K562 (cell line): ENCODE results near the gene ZNF490. TPM values are rescaled to one million over a fixed set of nuclear protein-coding genes. Genes with fewer than 3 reads are reported as not detected.

Source experiments
- ATAC-seq: fragments of 200-7000 bp; cut with Tn5 transposase; 3 replicates; pipeline ENCODE4 v1.9.1; 2020; ENCODE audit warnings: moderate library complexity
- BruUV-seq: library from RNA; stranded (reverse); fragments of 400-500 nt; replicated peaks from 2 replicates; lab custom pipeline; 2021; lab: Mats Ljungman, UMichigan
- CTCF ChIA-PET: fragments of 300-600 bp; formaldehyde crosslinking; extraction: SDS; loops from one replicate; lab custom pipeline; 2021; ENCODE audit warnings: low intra/inter-chr PET ratio; lab: Yijun Ruan, JAX
- POLR2A ChIA-PET: fragments of 300-600, 350-650 bp; sonication (Branson Sonifier 250); formaldehyde crosslinking; extraction: SDS; loops from one replicate; lab custom pipeline; 2021; ENCODE audit warnings: antibody characterized with exemption, inconsistent platforms; lab: Yijun Ruan, JAX
- DNase-seq, 4 experiments: peaks; one replicate each; pipeline versions ENCODE4 v3.0.0 to v3.0.0-alpha.2; 2011 to 2018; ENCODE audit warnings: low spot score in 3 of 4, mixed read lengths in 3 of 4; ENCODE audit errors: extremely low read depth in 1 of 4
- FAIRE-seq: peaks from 2 replicates; lab custom pipeline; 2011; peaks lifted over from hg19 to GRCh38; lab: Jason Lieb, UNC
- H2AFZ ChIP-seq: 2 replicates; pipeline ENCODE4 v1.6.0; 2011; ENCODE audit warnings: low read depth, low read length, control low read depth, inconsistent platforms
- H3K27ac ChIP-seq: fragments of 200-600 bp; 3 replicates; pipeline ENCODE4 v1.8.0; 2011; ENCODE audit warnings: low read depth, mild to moderate bottlenecking, control low read depth, inconsistent platforms, low read length, moderate library complexity, mixed read lengths; ENCODE audit errors: extremely low read depth
- H3K27me3 ChIP-seq, 2 experiments: fragments of 300-600 bp in 1 of 2; 2 replicates in 1 of 2; 3 replicates in 1 of 2; pipeline versions ENCODE4 v1.6.0 to v1.8.0; 2011; ENCODE audit warnings: inconsistent platforms in 2 of 2, low read length in 2 of 2, mild to moderate bottlenecking in 1 of 2, mixed read lengths in 1 of 2, moderate library complexity in 1 of 2; ENCODE audit not compliant: control insufficient read depth in 2 of 2, insufficient read depth in 2 of 2
- H3K36me3 ChIP-seq: fragments of 300-600 bp; 3 replicates; pipeline ENCODE4 v1.8.0; 2011; ENCODE audit warnings: mild to moderate bottlenecking, low read length, inconsistent platforms; ENCODE audit not compliant: control insufficient read depth, insufficient read depth
- H3K4me1 ChIP-seq, 2 experiments: fragments of 200-600 bp in 1 of 2; replicated peaks in 1 of 2; 2 replicates in 1 of 2; 3 replicates in 1 of 2; pipeline versions ENCODE4 v1.5.1 to v1.8.0; 2011; ENCODE audit warnings: inconsistent platforms in 2 of 2, low read length in 2 of 2, mild to moderate bottlenecking in 1 of 2, mixed read lengths in 1 of 2, moderate library complexity in 1 of 2; ENCODE audit not compliant: control insufficient read depth in 2 of 2, insufficient read depth in 2 of 2
- H3K4me2 ChIP-seq: 2 replicates; pipeline ENCODE4 v1.6.1; 2011; ENCODE audit warnings: low read length, control low read depth, inconsistent platforms, mixed read lengths; ENCODE audit not compliant: insufficient read depth
- H3K4me3 ChIP-seq: fragments of 200-600 bp; sonication (generic), shearing (Covaris generic); 2 replicates; pipeline ENCODE4 v1.5.1; 2016; ENCODE audit warnings: control low read depth, inconsistent platforms
- H3K79me2 ChIP-seq: fragments of 200-600 bp; 3 replicates; pipeline ENCODE4 v1.8.0; 2011; ENCODE audit warnings: low read length, inconsistent platforms; ENCODE audit not compliant: control insufficient read depth, insufficient read depth
- H3K9ac ChIP-seq, 2 experiments: 2 replicates each; pipeline versions ENCODE4 v1.6.0 to v1.6.1; 2011; ENCODE audit warnings: low read depth in 2 of 2, low read length in 2 of 2, control low read depth in 1 of 2, inconsistent platforms in 1 of 2, mild to moderate bottlenecking in 1 of 2, mixed read lengths in 1 of 2; ENCODE audit not compliant: insufficient read depth in 1 of 2
- H3K9me1 ChIP-seq: one replicate; pipeline ENCODE4 v1.6.0; 2011; ENCODE audit warnings: inconsistent platforms, mild to moderate bottlenecking, low read length, moderate library complexity; ENCODE audit not compliant: control insufficient read depth, insufficient read depth
- H3K9me3 ChIP-seq: replicated peaks from 2 replicates; pipeline ENCODE4 v1.5.1; 2011; ENCODE audit warnings: low read depth, low read length, inconsistent platforms; ENCODE audit not compliant: control insufficient read depth, insufficient read depth
- H4K20me1 ChIP-seq: replicated peaks from 2 replicates; pipeline ENCODE4 v1.6.1; 2011; ENCODE audit warnings: low read length, inconsistent platforms, mixed read lengths; ENCODE audit not compliant: control insufficient read depth, insufficient read depth
- CREB1 ChIP-seq, 2 experiments: sonication (generic) in 1 of 2; formaldehyde crosslinking in 1 of 2; IDR thresholded peaks; 2 replicates each; pipeline versions ENCODE4 v1.6.1 to v1.8.0; 2012 to 2022; ENCODE audit warnings: inconsistent platforms in 1 of 2, mild to moderate bottlenecking in 1 of 2, missing genetic modification reagents in 1 of 2, moderate library complexity in 1 of 2
- ERF ChIP-seq: fragments of 450-650 bp; formaldehyde crosslinking; IDR thresholded peaks from 2 replicates; pipeline ENCODE4 v1.4.0; 2020; ENCODE audit warnings: mild to moderate bottlenecking, mixed read lengths
- IRF2 ChIP-seq: sonication (generic); formaldehyde crosslinking; IDR thresholded peaks from 2 replicates; pipeline ENCODE4 v1.8.1; 2022; ENCODE audit warnings: mild to moderate bottlenecking, missing genetic modification reagents
- KLF6 ChIP-seq: fragments of 250-450 bp; sonication (Bioruptor Pico); IDR thresholded peaks from 2 replicates; pipeline ENCODE4 v1.4.0; 2020; ENCODE audit warnings: mild to moderate bottlenecking, moderate library complexity, borderline replicate concordance
- MAX ChIP-seq: sonication (generic); formaldehyde crosslinking; IDR thresholded peaks from 2 replicates; pipeline ENCODE4 v1.9.0; 2022; ENCODE audit warnings: mild to moderate bottlenecking, missing genetic modification reagents
- MAZ ChIP-seq, 2 experiments: fragments of 450-650 bp in 1 of 2; sonication (generic) in 1 of 2; formaldehyde crosslinking; IDR thresholded peaks in 1 of 2; conservative IDR thresholded peaks in 1 of 2; 2 replicates each; pipeline versions ENCODE4 v1.4.0 to v1.5.0; 2020; ENCODE audit warnings: mild to moderate bottlenecking in 1 of 2, missing genetic modification reagents in 1 of 2
- NFE2 ChIP-seq: IDR thresholded peaks from 2 replicates; pipeline ENCODE4 v1.6.1; 2014; ENCODE audit warnings: antibody characterized with exemption, low read depth
- NR1H2 ChIP-seq: sonication (generic); formaldehyde crosslinking; IDR thresholded peaks from 2 replicates; pipeline ENCODE4 v1.4.0; 2020; ENCODE audit warnings: mild to moderate bottlenecking, missing genetic modification reagents
- RHOXF2B ChIP-seq: fragments of 250-450 bp; sonication (Bioruptor Pico); conservative IDR thresholded peaks from 2 replicates; pipeline ENCODE4 v1.5.1; 2021
- SAFB ChIP-seq: fragments of 200-400 bp; formaldehyde crosslinking; IDR thresholded peaks from 2 replicates; pipeline ENCODE4 v1.6.1; 2017; ENCODE audit warnings: low read depth, low read length, borderline replicate concordance
- SETDB1 ChIP-seq: IDR thresholded peaks from one replicate; pipeline ENCODE4 v1.6.1; 2012; ENCODE audit warnings: low read length, control low read depth, inconsistent platforms
- SIN3A ChIP-seq, 2 experiments: fragments of 150-350 bp in 1 of 2; IDR thresholded peaks; 2 replicates each; pipeline ENCODE4 v1.6.1; 2011 to 2016; ENCODE audit warnings: borderline replicate concordance in 2 of 2, low read depth in 2 of 2, low read length in 2 of 2, mild to moderate bottlenecking in 2 of 2, moderate library complexity in 2 of 2; ENCODE audit not compliant: control insufficient read depth in 1 of 2
- SRF ChIP-seq, 2 experiments: fragments of 250-450, 450-650 bp in 1 of 2; sonication (Bioruptor Pico) in 1 of 2; sonication (generic) in 1 of 2; formaldehyde crosslinking; IDR thresholded peaks; 2 replicates each; pipeline versions ENCODE4 v1.5.0 to v1.5.1; 2020 to 2022; ENCODE audit warnings: mild to moderate bottlenecking in 1 of 2, missing genetic modification reagents in 1 of 2
- TBP ChIP-seq: optimal IDR thresholded peaks from 2 replicates; pipeline ENCODE3; 2011; ENCODE audit warnings: low read depth, low read length, improper control_type of control experiment
- WHSC1 ChIP-seq: IDR thresholded peaks from one replicate; pipeline ENCODE4 v1.6.1; 2012; ENCODE audit warnings: low read length, control low read depth, inconsistent platforms
- ZBTB5 ChIP-seq: fragments of 450-650 bp; IDR thresholded peaks from 2 replicates; pipeline ENCODE4 v1.6.1; 2017; ENCODE audit warnings: antibody characterized with exemption
- ZNF212 ChIP-seq: fragments of 450-650 bp; formaldehyde crosslinking; IDR thresholded peaks from 2 replicates; pipeline ENCODE4 v1.4.0; 2020; ENCODE audit warnings: mild to moderate bottlenecking
- ZNF347 ChIP-seq: fragments of 450-650 bp; formaldehyde crosslinking; IDR thresholded peaks from 2 replicates; pipeline ENCODE4 v1.4.0; 2020; ENCODE audit warnings: low read depth, mild to moderate bottlenecking, moderate library complexity
- ZNF707 ChIP-seq: fragments of 250-450 bp; sonication (Bioruptor Pico); conservative IDR thresholded peaks from 2 replicates; pipeline ENCODE4 v1.8.0; 2022; ENCODE audit warnings: inconsistent platforms, mild to moderate bottlenecking, moderate library complexity
- WGBS: fragments of 100-300 bp; shearing (Covaris generic); methylation state at CpG from one replicate; pipeline ENCODE4 v1.1.6; 2016; ENCODE audit warnings: low coverage, mixed read lengths; ENCODE audit not compliant: insufficient coverage; ENCODE audit errors: missing lambda C conversion rate; 5-methylcytosine and 5-hydroxymethylcytosine counted together
- in situ Hi-C: fragments of 300-500 bp; cut with MboI; formaldehyde crosslinking; loops from 4 replicates; pipeline ENCODE4 v1.15.0; 2018; ENCODE audit warnings: inconsistent platforms, mixed read lengths
- intact Hi-C: fragments of 100-400 bp; cut with micrococcal nuclease; formaldehyde crosslinking; loops from 2 replicates; pipeline ENCODE4 v1.14.2; 2022
- polyA plus RNA-seq, 8 experiments: library from polyadenylated mRNA; depleted of rRNA in 4 of 8; stranded (reverse) in 5 of 8; unstranded in 3 of 8; fragments of >200 nt; fragmentation: Nextera tagmentation in 2 of 8; fragmentation: Illumina TruSeq in 1 of 8; extraction: Ambion mirVana in 2 of 8; extraction: Trizol in 1 of 8; gene quantifications; 2 replicates each; pipeline versions ENCODE4 v1.2.1 to v1.2.3, GENCODE V29; 2011 to 2014; ENCODE audit warnings: inconsistent platforms in 1 of 8, missing spikeins in 1 of 8
- total RNA-seq, 7 experiments: library from RNA; depleted of rRNA in 6 of 7; stranded (reverse); fragments of >200 nt in 6 of 7; fragmentation: Illumina TruSeq in 2 of 7; extraction: Trizol in 2 of 7; gene quantifications; 2 replicates each; pipeline versions ENCODE4 v1.2.1 to v1.2.3, GENCODE V29; 2011 to 2021; ENCODE audit warnings: low replicate concordance in 1 of 7

Gene ZNF490
- total and polyA plus RNA-seq, 9 of the 15 experiments (the other 6 are each of a cell fraction or from before 2014, with no cell fraction given): 0.90 to 8.3 (median 4.4) TPM

GRCh38 chr19:12606796-12607195 lies 3.8 kb downstream of the ZNF490 start:
- no peak overlapping the region for H3K4me3 ChIP-seq
- H4K20me1 ChIP-seq: no peaks in the 10 kb centered on the region
- no peaks in the 10 kb centered on the region for H3K9me3 ChIP-seq
- ChIA-PET CTCF (interaction anchor here (0.5 kb wide), 1 partner anchor 336 kb away, joined by 3 read pairs; no protein-coding TSS in a partner anchor), POLR2A (no interaction called here)
- no peak for ATAC-seq
- H2AFZ ChIP-seq: no peak overlapping the region
- peaks cover 24% of the 10 kb centered on the region for H3K79me2 ChIP-seq
- in situ Hi-C loops: no loop called here
- peaks cover 14% of the 10 kb centered on the region; the same call in 2 of the 3 replicates for H3K36me3 ChIP-seq
- intact Hi-C loops: no loop called here
- H3K4me2 ChIP-seq: no peak overlapping the region
- H3K9ac ChIP-seq: no peak overlapping the region
- no peak overlapping the region for H3K27ac ChIP-seq
- no peak for FAIRE-seq
- no peak for TF ChIP-seq NR1H2 (CRISPR knock-in tag)
- TF ChIP-seq ZNF347 (CRISPR knock-in tag): no peak
- TF ChIP-seq ZNF707: no peak
- TF ChIP-seq RHOXF2B (CRISPR knock-in tag): no peak
- TF ChIP-seq SIN3A (IDR thresholded peaks at IDR 0.05; ENCODE audit: borderline replicate concordance in 2 of 2, control insufficient read depth in 1 of 2, low read depth in 2 of 2, low read length in 2 of 2): no peak
- TF ChIP-seq MAZ (CRISPR knock-in tag; conservative IDR thresholded peaks at IDR 0.05 in 1 of 2, IDR thresholded peaks at IDR 0.05 in 1 of 2): no peak
- TF ChIP-seq CREB1 (IDR thresholded peaks at IDR 0.05): no peak
- no peak for TF ChIP-seq CREB1 (CRISPR knock-in tag; IDR thresholded peaks at IDR 0.05)
- TF ChIP-seq ZNF212 (CRISPR knock-in tag): no peak
- TF ChIP-seq ZBTB5: no peak
- TF ChIP-seq TBP: no peak
- TF ChIP-seq SRF (CRISPR knock-in tag; IDR thresholded peaks at IDR 0.05): no peak
- TF ChIP-seq SAFB: no peak
- TF ChIP-seq ERF: no peak
- TF ChIP-seq MAX (CRISPR knock-in tag): no peak
- TF ChIP-seq KLF6: no peak
- TF ChIP-seq IRF2 (CRISPR knock-in tag): no peak
- no peak for TF ChIP-seq SETDB1
- no peak for TF ChIP-seq WHSC1
- TF ChIP-seq NFE2: no peak
- WGBS: 93% methylated on average over 1 of the region's 1 CpG
- no peaks in the 10 kb centered on the region for H3K27me3 ChIP-seq
- no TSS peak for BruUV-seq
- H3K9me1 ChIP-seq: no peaks in the 10 kb centered on the region
- peaks cover 0 to 7% of the 10 kb centered on the region in 2 experiments; a peak in 2 of 5 replicates for H3K4me1 ChIP-seq
- DNase-seq: no peak
